GM12891 (cell line): ENCODE results near the gene CEACAM20.

ENCODE experiments used
- PAX5 ChIP-seq: IDR thresholded peaks from 2 replicates; pipeline ENCODE4 v1.6.1; 2011; ENCODE audit warnings: low read length, moderate library complexity, mild to moderate bottlenecking; ENCODE audit not compliant: insufficient read depth, severe bottlenecking
- POLR2A ChIP-seq: IDR thresholded peaks from 2 replicates; pipeline ENCODE4 v1.6.1; 2011; ENCODE audit warnings: low read depth, low read length, control low read depth
- POLR2AphosphoS5 ChIP-seq: IDR thresholded peaks from 2 replicates; pipeline ENCODE4 v1.6.1; 2011; ENCODE audit warnings: low read depth, low read length, control low read depth
- TAF1 ChIP-seq: IDR thresholded peaks from 2 replicates; pipeline ENCODE4 v1.6.1; 2011; ENCODE audit warnings: low read depth, low read length, control low read depth

GRCh38 chr19:44527554-44527953 is 1.9 kb downstream of the CEACAM20 start:
- TF ChIP-seq TAF1: no peak
- no peak for TF ChIP-seq POLR2A
- no peak for TF ChIP-seq POLR2AphosphoS5
- no peak for TF ChIP-seq PAX5
